ENCODE data around the gene SSBP1.
"Not testable (repeated sequence)": the region's sequence is repeated elsewhere in the genome, so short reads cannot be mapped to it uniquely, and the experiment has no call there.

SSBP1 gene

GRCh38 chr7:141770083-141770583, 32.0 kb downstream of the SSBP1 start:
- DNase-seq (ENCODE audit: low read depth in 2 of 2), result not testable (repeated sequence)

DNA sequence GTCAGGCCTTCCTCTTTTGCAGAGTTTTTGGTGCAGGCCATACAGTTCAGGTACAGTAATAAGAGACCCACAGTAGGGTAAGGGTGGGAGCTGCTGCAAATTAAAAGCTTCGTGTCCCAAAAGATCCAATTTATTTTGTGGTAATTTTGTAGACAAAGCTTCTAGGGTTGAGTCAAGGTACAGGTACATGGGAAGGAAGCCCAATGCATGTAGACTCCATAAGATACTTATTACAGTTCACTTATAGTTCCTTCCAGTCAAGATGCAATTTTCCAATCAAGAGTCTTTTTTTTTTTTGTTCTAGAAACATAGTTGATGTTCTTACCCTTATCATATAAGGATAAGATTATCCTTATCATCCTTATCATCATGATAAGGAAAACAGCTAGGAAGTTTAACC, 38.2 kb downstream of the SSBP1 start, which contains the start of gene TAS2R4:
TAS2R4 (plus strand) TSS at position 301 of the 400 bp plus-strand sequence. CDS start 1,815 bp downstream, outside the sequence.
- DNase-seq (ENCODE audit: low read depth in 2 of 2), result no peak

- no peak for DNase-seq (ENCODE audit: low read depth in 2 of 2)
Observed at GRCh38 chr7:141785706-141786552, 47.8 kb downstream of the SSBP1 start.

DNA sequence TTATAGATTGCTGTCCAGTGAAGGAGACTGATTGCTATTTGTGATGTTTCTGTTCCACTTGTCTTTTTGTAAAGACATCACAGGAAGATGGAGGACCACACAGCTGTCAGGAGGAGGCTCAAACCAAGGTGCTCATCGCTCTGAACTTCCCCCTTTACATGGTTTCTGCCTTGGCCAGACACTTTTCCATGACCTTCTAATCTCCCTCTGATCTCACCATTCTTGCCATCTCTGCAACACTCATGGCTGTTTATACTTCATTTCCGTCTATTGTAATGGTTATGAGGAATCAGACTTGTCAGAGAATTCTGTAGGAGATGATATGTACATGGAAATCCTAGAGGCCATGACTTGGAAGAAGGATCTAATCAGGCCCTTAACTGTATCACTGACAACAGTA, 50.1 kb downstream of the SSBP1 start:
- DNase-seq (ENCODE audit: low read depth in 2 of 2), result no peak

GRCh38 chr7:141789917-141790316, 51.8 kb downstream of the SSBP1 start, which contains the start of gene TAS2R5:
Gene TAS2R5 (plus strand): TSS chr7:141790217. CDS start chr7:141790362, 145 bp downstream.
- no peak for DNase-seq (ENCODE audit: low read depth in 2 of 2)

- DNase-seq (ENCODE audit: low read depth in 2 of 2), result no peak
Observed at GRCh38 chr7:141792526-141792925, 54.4 kb downstream of the SSBP1 start.

Measured in stimulated activated CD8-positive, alpha-beta memory T cell treated with anti-CD3 and anti-CD28 coated beads, Interleukin-15, amount 100 ng/mL, for 4 hours (primary cell).